T-helper 1 cell treated with Interleukin-12 subunit alpha and Interleukin-12 subunit beta and Interleukin-4 antibody, amounts not matched to agents 30 μg/mL and 1 μg/mL, for 36 hours (primary cell): ENCODE measurements around the gene KISS1R.
A peak's percentile ranks its signal among the peaks of the same experiment; 100 is the strongest.
"Not testable (repeated sequence)": the region's sequence is repeated elsewhere in the genome, so short reads cannot be mapped to it uniquely, and the experiment has no call there.

Experiments used
- H3K27ac Mint-ChIP-seq: one replicate; pipeline ENCODE4 v1.8.0; 2021; ENCODE audit warnings: mild to moderate bottlenecking, mixed read lengths
- H3K27me3 Mint-ChIP-seq: one replicate; pipeline ENCODE4 v1.8.0; 2021; ENCODE audit warnings: low read depth, mixed read lengths
- H3K36me3 Mint-ChIP-seq: one replicate; pipeline ENCODE4 v1.8.0; 2021; ENCODE audit warnings: low read depth, mixed read lengths
- H3K4me1 Mint-ChIP-seq: one replicate; pipeline ENCODE4 v1.8.0; 2021; ENCODE audit warnings: low read depth, mixed read lengths
- H3K4me3 Mint-ChIP-seq: one replicate; pipeline ENCODE4 v1.8.0; 2021; ENCODE audit warnings: mild to moderate bottlenecking, moderate library complexity, mixed read lengths
- H3K9me3 Mint-ChIP-seq: one replicate; pipeline ENCODE4 v1.8.0; 2021; ENCODE audit warnings: mixed read lengths

Gene KISS1R

GRCh38 chr19:876780-877314 is 40.3 kb upstream of the KISS1R start:
- Mint-ChIP-seq H3K27me3 (no peaks in the 10 kb centered on the region), H3K9me3 (no peaks in the 10 kb centered on the region), H3K4me3 (no peak overlapping the region), H3K4me1 (peaks cover 3% of the 10 kb centered on the region), H3K36me3 (peaks cover 10% of the 10 kb centered on the region), H3K27ac (no peak overlapping the region)

GRCh38 chr19:877992-878660 is 39.0 kb upstream of the KISS1R start:
- not testable (repeated sequence) for H3K27me3 Mint-ChIP-seq, H3K4me1 Mint-ChIP-seq, H3K9me3 Mint-ChIP-seq, H3K27ac Mint-ChIP-seq, H3K4me3 Mint-ChIP-seq
- peaks cover 14% of the 10 kb centered on the region for H3K36me3 Mint-ChIP-seq

GRCh38 chr19:878751-879561 is 38.2 kb upstream of the KISS1R start:
- H3K9me3 Mint-ChIP-seq, H3K4me3 Mint-ChIP-seq, H3K27ac Mint-ChIP-seq, H3K4me1 Mint-ChIP-seq, H3K27me3 Mint-ChIP-seq: not testable (repeated sequence)
- peaks cover 14% of the 10 kb centered on the region for H3K36me3 Mint-ChIP-seq

GRCh38 chr19:879711-880438 is 37.3 kb upstream of the KISS1R start:
- Mint-ChIP-seq H3K9me3 (no peaks in the 10 kb centered on the region), H3K4me3 (no peak overlapping the region), H3K36me3 (peaks cover 16% of the 10 kb centered on the region), H3K4me1 (no peaks in the 10 kb centered on the region), H3K27ac (no peak overlapping the region), H3K27me3 (no peaks in the 10 kb centered on the region)

- Mint-ChIP-seq H3K27ac (no peak overlapping the region), H3K4me3 (no peak overlapping the region), H3K4me1 (no peaks in the 10 kb centered on the region), H3K36me3 (peaks cover 16% of the 10 kb centered on the region), H3K9me3 (no peaks in the 10 kb centered on the region), H3K27me3 (no peaks in the 10 kb centered on the region)
Observed at GRCh38 chr19:881385-882071, 35.6 kb upstream of the KISS1R start.

- Mint-ChIP-seq H3K4me3 (no peak overlapping the region), H3K4me1 (no peaks in the 10 kb centered on the region), H3K27ac (no peak overlapping the region), H3K36me3 (peaks cover 19% of the 10 kb centered on the region), H3K27me3 (no peaks in the 10 kb centered on the region), H3K9me3 (no peaks in the 10 kb centered on the region)
Observed at GRCh38 chr19:882871-883497, 34.1 kb upstream of the KISS1R start.

- H3K9me3 Mint-ChIP-seq, result no peaks in the 10 kb centered on the region
- H3K36me3 Mint-ChIP-seq, result peaks cover 19% of the 10 kb centered on the region
- no peak overlapping the region for H3K27ac Mint-ChIP-seq
- H3K4me3 Mint-ChIP-seq, result no peak overlapping the region
- H3K4me1 Mint-ChIP-seq, result no peaks in the 10 kb centered on the region
- no peaks in the 10 kb centered on the region for H3K27me3 Mint-ChIP-seq
Observed at GRCh38 chr19:883661-884211, 33.4 kb upstream of the KISS1R start.

GRCh38 chr19:884420-885211 is 32.5 kb upstream of the KISS1R start:
- Mint-ChIP-seq H3K9me3 (no peaks in the 10 kb centered on the region), H3K4me1 (no peaks in the 10 kb centered on the region), H3K27ac (no peak overlapping the region), H3K27me3 (no peaks in the 10 kb centered on the region), H3K4me3 (no peak overlapping the region), H3K36me3 (peaks cover 18% of the 10 kb centered on the region)

GRCh38 chr19:885536-886224 is 31.5 kb upstream of the KISS1R start:
- Mint-ChIP-seq H3K27me3 (no peaks in the 10 kb centered on the region), H3K36me3 (peaks cover 18% of the 10 kb centered on the region), H3K4me1 (no peaks in the 10 kb centered on the region), H3K27ac (no peak overlapping the region), H3K4me3 (no peak overlapping the region), H3K9me3 (no peaks in the 10 kb centered on the region)

- H3K36me3 Mint-ChIP-seq, result peaks cover 13% of the 10 kb centered on the region
Observed at GRCh38 chr19:887072-887471, 30.1 kb upstream of the KISS1R start.

GRCh38 chr19:887599-887998 is 29.5 kb upstream of the KISS1R start:
- Mint-ChIP-seq H3K9me3 (no peaks in the 10 kb centered on the region), H3K27me3 (no peaks in the 10 kb centered on the region), H3K27ac (no peak overlapping the region), H3K36me3 (peaks cover 10% of the 10 kb centered on the region), H3K4me3 (no peak overlapping the region), H3K4me1 (peaks cover 5% of the 10 kb centered on the region)

More at GRCh38 chr19:887072-887471, 30.1 kb upstream of the KISS1R start:
- Mint-ChIP-seq H3K9me3 (no peaks in the 10 kb centered on the region), H3K4me3 (no peak overlapping the region), H3K27ac (no peak overlapping the region), H3K27me3 (no peaks in the 10 kb centered on the region), H3K4me1 (peaks cover 4% of the 10 kb centered on the region)

- Mint-ChIP-seq H3K36me3 (peaks cover 15% of the 10 kb centered on the region), H3K4me3 (peak overlapping the region; percentile 21), H3K27ac (peak overlapping the region; percentile 68), H3K27me3 (no peaks in the 10 kb centered on the region), H3K9me3 (no peaks in the 10 kb centered on the region), H3K4me1 (peaks cover 11% of the 10 kb centered on the region)
Observed at GRCh38 chr19:888581-889385, 28.4 kb upstream of the KISS1R start.
